HUDEP-2 (cell line): ENCODE measurements around the gene KRT8.

Experiments used
- DNase-seq, 76 experiments: peaks; one replicate each; lab custom pipeline; 2025; ENCODE audit not compliant: unreplicated experiment in 76 of 76; lab: John Stamatoyannopoulos, UW

The KRT8 gene

GRCh38 chr12:52849511-52849910, 55.4 kb downstream of the KRT8 start:
- DNase-seq: no peak

GRCh38 chr12:52848661-52849255, 56.1 kb downstream of the KRT8 start, which contains the start of gene KRT78:
TSS of gene KRT78 (minus strand) at chr12:52848994. CDS start at chr12:52848930, 64 bp downstream.
- DNase-seq: no peak

DNA sequence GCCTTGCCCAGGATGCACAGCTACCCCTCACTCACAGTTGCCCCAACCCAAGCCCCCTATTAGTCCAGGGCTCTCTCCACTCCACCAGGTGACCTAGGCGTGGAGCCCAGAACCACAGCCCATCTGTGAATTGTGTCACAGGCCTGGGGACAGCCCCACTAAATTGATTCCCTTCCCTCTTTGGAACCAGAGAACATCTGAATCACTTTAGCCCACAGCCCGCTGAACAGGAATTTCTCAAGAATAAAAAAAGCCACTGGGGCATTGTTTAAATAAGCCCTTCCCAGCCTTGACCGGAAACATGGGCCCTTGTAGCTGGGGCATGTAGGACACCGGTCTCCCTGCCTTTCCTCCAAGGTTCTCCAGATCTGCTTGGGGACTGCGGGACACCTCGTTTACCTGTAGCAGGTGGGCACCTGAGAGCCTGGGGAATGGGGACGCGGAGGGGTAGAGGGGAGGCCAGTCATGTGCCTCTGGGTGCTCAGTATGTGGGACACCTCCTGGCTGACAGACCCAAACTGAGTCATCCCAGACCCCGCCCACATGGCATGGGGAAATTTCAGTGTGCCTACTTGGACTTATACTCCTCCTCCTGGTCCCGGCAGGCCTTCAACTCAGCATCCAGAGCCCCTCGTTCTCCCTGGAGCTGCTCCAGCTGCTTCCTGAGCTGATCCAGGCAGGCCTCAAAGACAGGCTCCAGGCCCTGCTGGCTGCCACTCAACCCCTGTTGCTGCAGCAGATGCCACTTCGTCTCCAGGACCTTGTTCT, 57.4 kb downstream of the KRT8 start:
- DNase-seq: no peak
